DND-41 (cell line): ENCODE data around the gene UBTD1.

Source experiments
- ATAC-seq: fragments of 200-7000 bp; cut with Tn5 transposase; 3 replicates; pipeline ENCODE4 v1.9.1; 2021; ENCODE audit warnings: low read depth; ENCODE audit not compliant: insufficient read depth
- DNase-seq: peaks from one replicate; pipeline ENCODE4 v3.0.0-alpha.2; 2020
- H2AFZ ChIP-seq: 2 replicates; pipeline ENCODE4 v1.6.0; 2012; ENCODE audit warnings: low read depth, low read length
- H3K27ac ChIP-seq: 2 replicates; pipeline ENCODE4 v1.5.1; 2012; ENCODE audit warnings: low read length, inconsistent platforms
- H3K27me3 ChIP-seq: fragments of 200-600 bp; sonication (generic); 2 replicates; pipeline ENCODE4 v1.6.0; 2012; ENCODE audit warnings: low read length, mild to moderate bottlenecking, inconsistent platforms; ENCODE audit not compliant: insufficient read depth, poor library complexity
- H3K36me3 ChIP-seq: 2 replicates; pipeline ENCODE4 v1.5.1; 2012; ENCODE audit warnings: low read length, inconsistent platforms; ENCODE audit not compliant: insufficient read depth
- H3K4me1 ChIP-seq: 2 replicates; pipeline ENCODE4 v1.5.1; 2012; ENCODE audit warnings: mild to moderate bottlenecking, low read length; ENCODE audit not compliant: insufficient read depth
- H3K4me2 ChIP-seq: 2 replicates; pipeline ENCODE4 v1.6.0; 2012; ENCODE audit warnings: mild to moderate bottlenecking, moderate library complexity, low read length, inconsistent platforms; ENCODE audit not compliant: insufficient read depth
- H3K4me3 ChIP-seq, 2 experiments: fragments of 200-600 bp in 1 of 2; shearing (Covaris generic) in 1 of 2; 2 replicates each; pipeline ENCODE4 v1.5.1; 2012 to 2016; ENCODE audit warnings: inconsistent platforms in 2 of 2, low read length in 2 of 2, mild to moderate bottlenecking in 2 of 2, low read depth in 1 of 2, moderate library complexity in 1 of 2
- H3K79me2 ChIP-seq: 2 replicates; pipeline ENCODE4 v1.6.0; 2012; ENCODE audit warnings: low read length, inconsistent platforms; ENCODE audit not compliant: insufficient read depth
- H3K9ac ChIP-seq: 2 replicates; pipeline ENCODE4 v1.6.0; 2012; ENCODE audit warnings: low read depth, mild to moderate bottlenecking, inconsistent platforms, low read length, moderate library complexity
- H3K9me3 ChIP-seq: 2 replicates; pipeline ENCODE4 v1.5.1; 2012; ENCODE audit warnings: low read length, moderate library complexity, mild to moderate bottlenecking, inconsistent platforms; ENCODE audit not compliant: insufficient read depth, severe bottlenecking
- H4K20me1 ChIP-seq: 2 replicates; pipeline ENCODE4 v1.6.0; 2012; ENCODE audit warnings: low read length; ENCODE audit not compliant: insufficient read depth
- CTCF ChIP-seq: IDR thresholded peaks from 2 replicates; pipeline ENCODE4 v1.5.1; 2012; ENCODE audit warnings: borderline replicate concordance, low read length, moderate library complexity, mild to moderate bottlenecking; ENCODE audit not compliant: poor library complexity, severe bottlenecking; ENCODE audit errors: extremely low read depth
- EZH2 ChIP-seq: IDR thresholded peaks from 3 replicates; pipeline ENCODE4 v1.6.1; 2012; ENCODE audit warnings: borderline replicate concordance, low read depth, mild to moderate bottlenecking, moderate library complexity, low read length, inconsistent platforms; ENCODE audit not compliant: severe bottlenecking

The UBTD1 gene

DNA sequence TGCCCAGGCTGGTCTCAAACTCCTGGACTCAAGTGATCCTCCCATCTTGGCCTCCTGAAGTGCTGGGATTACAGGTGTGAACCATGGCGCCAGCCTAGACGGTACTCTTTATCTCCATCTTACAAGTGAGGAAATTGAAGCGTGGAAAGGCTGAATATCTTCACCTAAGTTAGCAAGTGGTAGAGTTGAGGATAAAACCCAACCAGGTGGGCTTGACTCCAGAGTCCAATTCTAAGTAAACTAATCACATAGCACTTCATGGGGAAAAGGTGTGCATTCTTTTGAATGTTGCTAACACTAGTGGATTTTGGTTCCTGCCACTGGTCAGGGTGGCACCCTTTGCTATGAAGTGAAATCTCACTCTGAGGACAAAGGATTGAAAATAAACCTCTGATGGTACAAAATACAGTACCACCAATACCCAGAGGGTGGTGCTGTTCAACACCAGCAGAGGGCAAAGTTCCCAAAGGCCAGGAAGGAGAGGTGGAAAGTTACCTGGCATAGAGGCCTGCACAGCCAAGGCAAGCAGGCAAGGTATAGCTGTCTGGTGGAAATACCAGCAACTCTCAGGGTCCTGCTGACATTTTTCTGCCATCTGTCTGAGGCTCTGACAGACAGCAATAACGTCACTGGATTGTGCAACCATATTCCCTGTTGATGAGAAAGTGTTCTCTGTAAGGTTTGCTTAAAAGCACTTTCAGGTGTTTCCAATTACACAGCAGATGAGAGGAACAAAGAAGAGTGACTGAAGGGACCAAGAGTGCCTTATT lies 35.2 kb upstream of the UBTD1 start:
- H3K27me3 ChIP-seq, result no peaks in the 10 kb centered on the region
- H3K9ac ChIP-seq, result no peak overlapping the region
- H3K9me3 ChIP-seq, result no peaks in the 10 kb centered on the region
- no peak overlapping the region for H3K4me3 ChIP-seq
- no peak overlapping the region for H3K4me2 ChIP-seq
- H3K27ac ChIP-seq, result no peak overlapping the region
- no peaks in the 10 kb centered on the region for H3K79me2 ChIP-seq
- peaks cover 94% of the 10 kb centered on the region for H3K36me3 ChIP-seq
- ATAC-seq, result peak; percentile 62
- H2AFZ ChIP-seq, result no peak overlapping the region
- H3K4me1 ChIP-seq, result no peaks in the 10 kb centered on the region
- peaks cover 4% of the 10 kb centered on the region for H4K20me1 ChIP-seq
- TF ChIP-seq CTCF, result peak; percentile 85
- no peak for TF ChIP-seq EZH2
- DNase-seq, result peak; percentile 34

- no peak overlapping the region for H3K27ac ChIP-seq
- H3K4me2 ChIP-seq, result no peak overlapping the region
Measured at GRCh38 chr10:97464226-97464625, 34.5 kb upstream of the UBTD1 start.

DNA sequence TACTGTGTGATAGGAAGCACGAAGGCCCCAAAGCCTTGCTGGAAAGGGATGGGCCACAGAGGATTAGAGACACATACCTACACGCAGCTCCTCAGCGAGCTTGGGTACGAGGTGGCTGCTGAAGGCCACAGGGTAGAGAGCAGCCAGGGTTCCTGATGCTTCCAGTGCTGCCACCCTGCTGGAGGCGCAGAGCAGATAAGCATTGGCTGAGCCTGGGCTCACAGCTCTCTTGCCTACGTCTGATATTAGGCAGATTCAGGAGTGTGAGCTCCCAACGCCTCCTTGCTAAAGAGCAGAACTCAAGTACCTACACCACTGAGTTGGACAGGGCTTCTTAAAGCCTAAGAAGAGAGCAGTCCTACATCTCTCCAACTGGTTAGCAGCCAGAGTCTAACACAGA lies 32.7 kb upstream of the UBTD1 start:
- Histone ChIP-seq H3K4me2 (no peak overlapping the region), H3K27me3 (no peaks in the 10 kb centered on the region), H3K79me2 (no peaks in the 10 kb centered on the region), H4K20me1 (peaks cover 7% of the 10 kb centered on the region; the same call in 1 of the 2 replicates), H3K9me3 (no peaks in the 10 kb centered on the region), H3K9ac (no peak overlapping the region), H3K4me3 (no peak overlapping the region), H2AFZ (no peak overlapping the region), H3K36me3 (peaks cover 93% of the 10 kb centered on the region), H3K27ac (no peak overlapping the region), H3K4me1 (no peaks in the 10 kb centered on the region)
- DNase-seq, result no peak
- ATAC-seq, result no peak
- TF ChIP-seq CTCF (no peak), EZH2 (no peak)

More at GRCh38 chr10:97464226-97464625, 34.5 kb upstream of the UBTD1 start:
- peaks cover 8% of the 10 kb centered on the region; the same call in 1 of the 2 replicates for H4K20me1 ChIP-seq
- no peak overlapping the region for H2AFZ ChIP-seq
- no peak overlapping the region for H3K4me3 ChIP-seq
- H3K9ac ChIP-seq, result no peak overlapping the region
- peaks cover 94% of the 10 kb centered on the region for H3K36me3 ChIP-seq
- no peaks in the 10 kb centered on the region for H3K79me2 ChIP-seq
- no peak for DNase-seq
- no peaks in the 10 kb centered on the region for H3K4me1 ChIP-seq
- ATAC-seq, result 0 out of 3 replicates have a peak, but pooled peaks have one; percentile 2
- H3K27me3 ChIP-seq, result no peaks in the 10 kb centered on the region
- H3K9me3 ChIP-seq, result no peaks in the 10 kb centered on the region
- no peak for TF ChIP-seq CTCF
- no peak for TF ChIP-seq EZH2
